Sigmoid colon (tissue), 7 donors: ENCODE measurements around the gene LRCH4. TPM values are rescaled to one million over a fixed set of nuclear protein-coding genes. Genes with fewer than 3 reads are reported as not detected.

Source experiments
- DNase-seq: peaks from one replicate; pipeline ENCODE4 v3.0.0-alpha.2; 2019
- H3K27ac ChIP-seq, 4 donors: fragments of 200-600 bp; sonication (generic); one replicate each; pipeline ENCODE4 v1.5.1; 2016 to 2019; ENCODE audit warnings: mild to moderate bottlenecking in 1 of 4
- H3K27me3 ChIP-seq, 3 donors: fragments of 200-600 bp; sonication (generic); one replicate each; pipeline ENCODE4 v1.5.1; 2019; ENCODE audit warnings: mild to moderate bottlenecking in 1 of 3
- H3K36me3 ChIP-seq, 4 donors: fragments of 200-600 bp; sonication (generic); one replicate each; pipeline ENCODE4 v1.5.1; 2016 to 2019
- H3K4me1 ChIP-seq, 4 donors: fragments of 200-600 bp; sonication (generic); one replicate each; pipeline ENCODE4 v1.5.1; 2017 to 2019
- H3K4me3 ChIP-seq, 4 donors: fragments of 200-600 bp; sonication (generic); one replicate each; pipeline ENCODE4 v1.5.1; 2017 to 2019; ENCODE audit warnings: mild to moderate bottlenecking in 2 of 4, moderate library complexity in 1 of 4
- H3K9me3 ChIP-seq, 4 donors: fragments of 200-600 bp in 3 of 4; sonication (generic) in 3 of 4; one replicate each; pipeline versions ENCODE4 v1.5.1 to v1.6.1; 2013 to 2019
- EP300 ChIP-seq, 4 donors: sonication (generic); formaldehyde crosslinking; IDR thresholded peaks; one replicate each; pipeline ENCODE4 v1.6.1; 2017; ENCODE audit warnings: antibody characterized with exemption in 4 of 4
- POLR2A ChIP-seq, 2 donors: fragments of 450-650 bp; IDR thresholded peaks; one replicate each; pipeline ENCODE4 v1.6.1; 2016; ENCODE audit warnings: antibody characterized with exemption in 2 of 2, mild to moderate bottlenecking in 2 of 2, moderate library complexity in 2 of 2
- POLR2AphosphoS5 ChIP-seq, 4 donors: sonication (generic); formaldehyde crosslinking; IDR thresholded peaks; one replicate each; pipeline ENCODE4 v1.6.1; 2017; ENCODE audit warnings: antibody characterized with exemption in 4 of 4
- WGBS, 2 donors: extraction: QIAGEN DNeasy Blood & Tissue Kit; methylation state at CpG; one replicate each; pipeline ENCODE4 v1.1.7; 2013; 5-methylcytosine and 5-hydroxymethylcytosine counted together
- intact Hi-C: fragments of 100-400 bp; cut with DNase I; formaldehyde crosslinking; loops from one replicate; pipeline ENCODE4 v1.15.1; 2023
- polyA plus RNA-seq, 3 donors: library from polyadenylated mRNA; stranded (reverse); fragments of 200-250 nt; gene quantifications; one replicate each; pipeline ENCODE4 v1.2.3, GENCODE V29; 2013
- total RNA-seq, 4 donors: library from RNA; depleted of rRNA; stranded (reverse); fragments of >200 nt; gene quantifications; one replicate each; pipeline ENCODE4 v1.1.0, GENCODE V29; 2016
- TF ChIP-seq, protein P1 (sequence below), 4 experiments: fragments of 450-650 bp in 3 of 4; fragments of 200-600 bp in 1 of 4; IDR thresholded peaks; one replicate each; pipeline ENCODE4 v1.5.1; 2016 to 2019; ENCODE audit warnings: antibody characterized with exemption in 4 of 4, mild to moderate bottlenecking in 3 of 4, moderate library complexity in 2 of 4
- donor health status: healthy with polysubstance abuse.
- donor health status: Bipolar disorder and iron deficiency.
- donor health status: healthy.

LRCH4 gene
- total and polyA plus RNA-seq, 7 donors, result 28.2 to 92.3 (median 40.7) TPM

DNA sequence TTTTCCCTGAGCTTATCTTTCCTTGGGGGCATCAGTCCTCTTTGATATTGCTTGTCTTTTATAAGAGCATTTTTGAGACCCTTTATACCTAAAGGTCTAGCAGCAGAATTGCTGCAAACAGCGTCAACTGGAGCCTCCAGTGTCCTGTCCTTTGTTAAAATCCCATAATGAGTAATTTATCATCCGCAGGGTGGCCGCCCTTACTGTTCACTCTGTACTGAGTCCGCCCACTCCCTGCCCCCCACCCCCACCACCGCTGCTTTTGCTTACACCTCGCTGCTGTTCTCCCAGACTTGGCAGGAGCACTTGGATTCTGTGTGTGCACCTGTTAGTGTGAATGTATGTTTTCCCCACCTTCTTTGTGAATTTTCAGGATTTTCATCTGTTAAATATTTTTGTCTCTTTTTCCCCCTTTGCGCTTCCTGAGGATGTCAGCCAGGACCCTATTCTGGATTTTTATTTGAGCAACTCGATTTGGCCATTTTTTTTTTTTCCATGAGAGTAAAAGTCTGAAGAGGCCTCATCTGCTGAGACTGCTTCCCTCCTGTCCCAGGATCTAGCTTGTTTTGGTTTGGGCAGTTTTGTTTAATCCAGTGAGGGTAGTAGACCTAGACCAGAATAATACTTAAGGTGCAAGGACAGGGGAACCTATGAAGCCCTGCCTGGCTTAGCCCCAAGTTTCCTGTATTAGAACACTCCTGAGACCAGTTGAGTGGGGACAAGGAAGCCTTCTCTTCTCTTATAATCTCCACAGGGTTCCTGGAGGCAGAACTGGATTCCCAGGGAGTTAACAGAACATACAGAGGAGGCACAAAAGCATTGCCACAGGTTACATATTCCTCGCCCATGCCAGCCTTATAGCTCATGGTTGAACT is 38.8 kb downstream of the LRCH4 start:
- intact Hi-C loops, result no loop called here
- Histone ChIP-seq H3K4me3 (no peak overlapping the region), H3K36me3 (peaks cover 4 to 31% (median 10%) of the 10 kb centered on the region in 4 donors), H3K4me1 (peaks cover 0 to 60% (median 52%) of the 10 kb centered on the region in 4 donors), H3K27ac (peak overlapping the region; percentile 87 to 90 (median 88)), H3K9me3 (no peaks in the 10 kb centered on the region), H3K27me3 (no peaks in the 10 kb centered on the region)
- TF ChIP-seq, protein P1, sequence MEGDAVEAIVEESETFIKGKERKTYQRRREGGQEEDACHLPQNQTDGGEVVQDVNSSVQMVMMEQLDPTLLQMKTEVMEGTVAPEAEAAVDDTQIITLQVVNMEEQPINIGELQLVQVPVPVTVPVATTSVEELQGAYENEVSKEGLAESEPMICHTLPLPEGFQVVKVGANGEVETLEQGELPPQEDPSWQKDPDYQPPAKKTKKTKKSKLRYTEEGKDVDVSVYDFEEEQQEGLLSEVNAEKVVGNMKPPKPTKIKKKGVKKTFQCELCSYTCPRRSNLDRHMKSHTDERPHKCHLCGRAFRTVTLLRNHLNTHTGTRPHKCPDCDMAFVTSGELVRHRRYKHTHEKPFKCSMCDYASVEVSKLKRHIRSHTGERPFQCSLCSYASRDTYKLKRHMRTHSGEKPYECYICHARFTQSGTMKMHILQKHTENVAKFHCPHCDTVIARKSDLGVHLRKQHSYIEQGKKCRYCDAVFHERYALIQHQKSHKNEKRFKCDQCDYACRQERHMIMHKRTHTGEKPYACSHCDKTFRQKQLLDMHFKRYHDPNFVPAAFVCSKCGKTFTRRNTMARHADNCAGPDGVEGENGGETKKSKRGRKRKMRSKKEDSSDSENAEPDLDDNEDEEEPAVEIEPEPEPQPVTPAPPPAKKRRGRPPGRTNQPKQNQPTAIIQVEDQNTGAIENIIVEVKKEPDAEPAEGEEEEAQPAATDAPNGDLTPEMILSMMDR (IDR thresholded peaks at IDR 0.05), result no peak
- TF ChIP-seq EP300 (IDR thresholded peaks at IDR 0.05) (no peak), POLR2AphosphoS5 (IDR thresholded peaks at IDR 0.05) (no peak), POLR2A (IDR thresholded peaks at IDR 0.05) (no peak)
- no peak for DNase-seq
- WGBS, 2 donors, result 23 to 62% methylated on average over 9 of the region's 9 CpGs

DNA sequence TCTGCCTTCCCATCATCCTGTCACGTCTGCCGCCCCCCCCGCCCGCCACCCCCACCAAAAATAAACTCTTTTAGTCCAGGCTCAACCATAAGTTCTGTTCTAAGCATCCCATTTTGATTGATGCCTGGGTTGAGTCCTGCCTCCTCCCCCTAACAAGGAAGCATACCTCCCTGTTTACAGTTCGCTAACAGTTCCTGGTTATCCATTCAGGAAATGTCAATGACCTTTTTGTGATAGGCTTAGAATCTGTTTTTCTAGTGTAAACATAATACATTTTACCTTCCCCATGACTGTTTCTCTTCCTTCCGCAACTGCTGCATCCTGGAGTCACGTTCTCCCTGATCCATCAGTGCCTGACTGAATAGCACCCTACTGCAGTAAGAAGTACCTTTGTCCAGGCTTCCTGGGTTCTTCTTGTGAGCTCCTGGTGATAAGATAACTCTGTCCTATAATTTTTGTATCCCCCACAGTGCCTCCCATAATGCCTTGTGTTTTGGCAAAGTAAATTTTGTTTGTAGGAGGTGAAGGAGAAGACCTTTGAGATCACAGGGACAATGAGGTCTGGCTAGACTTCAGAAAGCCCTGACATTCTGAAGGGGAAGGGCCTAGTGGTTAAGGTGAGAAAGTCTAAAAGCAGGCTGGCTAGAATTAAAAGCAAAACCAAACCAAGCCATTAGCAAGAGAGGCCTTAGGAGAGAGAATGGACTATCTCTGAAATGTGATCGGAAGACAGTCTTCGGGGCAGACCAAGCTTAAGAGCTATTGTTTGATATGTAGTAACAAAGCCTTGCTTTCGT is 39.6 kb downstream of the LRCH4 start:
- H3K27me3 ChIP-seq, result no peaks in the 10 kb centered on the region
- WGBS, 2 donors, result 8 to 49% methylated on average over 10 of the region's 10 CpGs
- intact Hi-C loops, result no loop called here
- H3K27ac ChIP-seq, result peak overlapping the region; percentile 87 to 90 (median 88)
- TF ChIP-seq, protein P1 (IDR thresholded peaks at IDR 0.05), result no peak
- TF ChIP-seq POLR2AphosphoS5 (IDR thresholded peaks at IDR 0.05), result no peak
- no peak for TF ChIP-seq EP300 (IDR thresholded peaks at IDR 0.05)
- no peak for TF ChIP-seq POLR2A (IDR thresholded peaks at IDR 0.05)
- no peak for DNase-seq
- H3K36me3 ChIP-seq, result peaks cover 2 to 22% (median 7%) of the 10 kb centered on the region in 4 donors
- H3K9me3 ChIP-seq, result no peaks in the 10 kb centered on the region
- no peak overlapping the region for H3K4me3 ChIP-seq
- H3K4me1 ChIP-seq, result peaks cover 0 to 60% (median 52%) of the 10 kb centered on the region in 4 donors

DNA sequence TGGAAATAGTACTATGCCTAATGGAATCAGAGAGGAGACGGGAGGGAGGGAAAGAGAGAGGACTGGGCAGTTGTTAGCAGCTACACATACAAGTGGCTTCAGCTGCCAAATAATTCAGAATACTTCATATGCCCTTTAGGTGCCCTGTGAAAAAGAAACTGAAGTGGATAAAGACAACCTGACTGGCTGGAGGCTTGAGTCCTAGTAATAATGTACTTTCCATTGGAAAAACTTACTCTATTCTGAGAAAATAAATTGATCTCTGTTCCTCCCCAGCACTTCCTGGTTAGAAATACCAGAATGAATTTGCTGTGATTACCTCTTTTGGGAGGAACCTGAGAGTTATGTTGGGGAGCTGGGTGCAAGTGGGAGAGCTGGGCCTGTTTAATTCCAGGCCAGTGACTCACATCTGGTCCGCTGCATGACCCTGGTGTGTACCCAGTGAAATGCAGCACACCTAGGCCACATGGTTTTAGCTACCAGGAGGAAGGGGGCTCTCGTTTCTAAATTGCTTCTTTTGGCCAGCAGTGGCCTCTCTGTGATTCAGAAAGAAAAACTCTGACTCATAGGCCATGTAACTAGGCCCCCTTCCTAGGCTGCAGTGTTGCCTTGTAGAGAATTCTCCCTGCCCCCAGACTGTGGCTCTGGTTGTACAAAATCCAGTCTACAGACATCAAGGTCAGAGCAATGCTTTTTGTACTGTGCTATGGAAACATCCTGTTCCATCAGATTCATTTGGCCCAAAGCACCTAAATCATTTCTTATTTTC is 40.4 kb downstream of the LRCH4 start:
- Histone ChIP-seq H3K27ac (peak overlapping the region; percentile 87 to 90 (median 88)), H3K9me3 (no peaks in the 10 kb centered on the region), H3K4me1 (peaks cover 0 to 63% (median 55%) of the 10 kb centered on the region in 4 donors), H3K27me3 (no peaks in the 10 kb centered on the region), H3K4me3 (no peak overlapping the region), H3K36me3 (peaks cover 0 to 17% (median 4%) of the 10 kb centered on the region in 4 donors)
- 7 to 31% methylated on average over 3 of the region's 3 CpGs for WGBS, 2 donors
- peak; percentile 88 for DNase-seq
- TF ChIP-seq, protein P1 (IDR thresholded peaks at IDR 0.05), result no peak
- TF ChIP-seq POLR2A (IDR thresholded peaks at IDR 0.05) (no peak), POLR2AphosphoS5 (IDR thresholded peaks at IDR 0.05) (peak; percentile 36 to 82 (median 69)), EP300 (IDR thresholded peaks at IDR 0.05) (peak in 2 of 4 donors; percentile 69 to 81)
- intact Hi-C loops, result no loop called here

DNA sequence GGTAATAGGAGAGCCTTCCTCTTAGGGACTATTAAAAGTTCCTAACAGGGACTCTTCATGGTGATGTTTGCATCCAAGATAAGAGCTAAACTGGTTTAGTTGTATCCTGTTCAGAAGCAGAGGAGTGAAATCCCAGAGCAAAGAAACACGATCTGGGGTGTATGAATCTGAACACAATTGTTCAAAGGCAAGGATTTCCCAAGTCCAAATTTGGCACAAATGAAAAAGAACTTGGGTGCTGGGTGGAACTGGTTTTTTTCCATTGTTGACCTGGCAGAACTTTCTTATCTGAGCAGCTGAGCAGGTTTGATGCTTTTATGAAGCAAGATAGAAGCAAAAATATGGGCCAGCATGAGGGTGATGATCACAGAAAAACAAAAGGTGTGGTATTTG is 41.0 kb downstream of the LRCH4 start:
- H3K9me3 ChIP-seq, result no peaks in the 10 kb centered on the region
- H3K27ac ChIP-seq, result peak overlapping the region; percentile 87 to 90 (median 88)
- intact Hi-C loops, result no loop called here
- H3K36me3 ChIP-seq, result peaks cover 0 to 12% (median 3%) of the 10 kb centered on the region in 4 donors
- no peak for DNase-seq
- H3K27me3 ChIP-seq, result no peaks in the 10 kb centered on the region
- no peak for TF ChIP-seq EP300 (IDR thresholded peaks at IDR 0.05)
- TF ChIP-seq, protein P1 (IDR thresholded peaks at IDR 0.05), result no peak
- TF ChIP-seq POLR2AphosphoS5 (IDR thresholded peaks at IDR 0.05), result peak in 1 of 4 donors; percentile 18
- TF ChIP-seq POLR2A (IDR thresholded peaks at IDR 0.05), result no peak
- 10 to 29% methylated on average over 1 of the region's 1 CpG for WGBS, 2 donors
- H3K4me1 ChIP-seq, result peaks cover 0 to 69% (median 61%) of the 10 kb centered on the region in 4 donors
- no peak overlapping the region for H3K4me3 ChIP-seq
